Heart left ventricle (tissue), 13 donors: Measurements from ENCODE around the gene STAU1.

ENCODE experiments used
- POLR2A ChIP-seq, 2 donors: fragments of 450-650 bp; IDR thresholded peaks; one replicate each; pipeline ENCODE4 v1.6.1; 2017; ENCODE audit warnings: antibody characterized with exemption in 2 of 2, mild to moderate bottlenecking in 2 of 2, moderate library complexity in 2 of 2
- TF ChIP-seq, protein P1 (sequence below), 12 donors: fragments of 200-600 bp; sonication (generic) in 4 of 12; IDR thresholded peaks; one replicate each; pipeline versions ENCODE4 v1.5.0 to v1.8.0; 2018 to 2022; ENCODE audit warnings: antibody characterized with exemption in 12 of 12, mild to moderate bottlenecking in 5 of 12
- donor health status: ischemic (EF 13 %, LVEDD 7.1; RV severe dilation, severe dysfunction).
- donor health status: DM: no; HTN: yes; CAD: no.
- donor health status: DM: no; HTN: no; CAD: no.
- donor health status: ischemic (EF 25% LVEDD 6.9; RV normal size, moderate dysfunction).
- donor health status: ischemic (EF 25% LVEDD 5.7; RV mildly dilated, moderate dysfunction).
- donor health status: ischemic (EF 35%, LVEDD 5.7; RV mildly dilated, moderate dysfunction).
- donor health status: nonischemic (EF 11% LVEDD 7.7; RV severe dilation, severe dysfunction).
- donor health status: DM: yes; HTN: yes; CAD: no.
- donor health status: PGD.
- donor health status: ischemic (EF 29% LVEDD 5.4; RV normal size, mild dysfunction).
- donor health status: nonischemic (EF 23%, LVEDD 6.1; RV moderate dilation, normal function).

DNA sequence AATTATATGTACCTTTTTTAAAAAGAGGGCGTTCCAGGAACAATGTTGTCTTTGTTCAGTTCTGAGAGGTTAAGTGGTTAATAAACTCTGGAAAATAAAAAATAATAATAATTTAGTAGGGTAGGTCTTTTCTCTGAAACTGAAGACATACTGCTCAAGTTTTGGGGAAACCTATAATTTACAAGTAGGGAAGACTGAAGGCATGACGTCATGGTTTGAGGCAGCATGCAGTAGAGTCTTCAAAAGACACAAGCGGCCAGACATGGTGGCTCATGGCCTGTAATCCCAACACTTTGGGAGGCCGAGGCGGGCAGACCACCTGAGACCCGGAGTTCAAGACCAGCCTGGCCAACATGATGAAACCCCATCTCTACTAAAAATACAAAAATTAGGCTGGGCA, 14.0 kb downstream of the STAU1 start:
- TF ChIP-seq, protein P1, sequence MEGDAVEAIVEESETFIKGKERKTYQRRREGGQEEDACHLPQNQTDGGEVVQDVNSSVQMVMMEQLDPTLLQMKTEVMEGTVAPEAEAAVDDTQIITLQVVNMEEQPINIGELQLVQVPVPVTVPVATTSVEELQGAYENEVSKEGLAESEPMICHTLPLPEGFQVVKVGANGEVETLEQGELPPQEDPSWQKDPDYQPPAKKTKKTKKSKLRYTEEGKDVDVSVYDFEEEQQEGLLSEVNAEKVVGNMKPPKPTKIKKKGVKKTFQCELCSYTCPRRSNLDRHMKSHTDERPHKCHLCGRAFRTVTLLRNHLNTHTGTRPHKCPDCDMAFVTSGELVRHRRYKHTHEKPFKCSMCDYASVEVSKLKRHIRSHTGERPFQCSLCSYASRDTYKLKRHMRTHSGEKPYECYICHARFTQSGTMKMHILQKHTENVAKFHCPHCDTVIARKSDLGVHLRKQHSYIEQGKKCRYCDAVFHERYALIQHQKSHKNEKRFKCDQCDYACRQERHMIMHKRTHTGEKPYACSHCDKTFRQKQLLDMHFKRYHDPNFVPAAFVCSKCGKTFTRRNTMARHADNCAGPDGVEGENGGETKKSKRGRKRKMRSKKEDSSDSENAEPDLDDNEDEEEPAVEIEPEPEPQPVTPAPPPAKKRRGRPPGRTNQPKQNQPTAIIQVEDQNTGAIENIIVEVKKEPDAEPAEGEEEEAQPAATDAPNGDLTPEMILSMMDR (IDR thresholded peaks at IDR 0.05) = no peak
- no peak for TF ChIP-seq POLR2A (IDR thresholded peaks at IDR 0.05)
